Kidney epithelial cell (primary cell): ENCODE data around the gene MACROD2. TPM values are rescaled to one million over a fixed set of nuclear protein-coding genes. Genes with fewer than 3 reads are reported as not detected.

ENCODE experiments used
- DNase-seq: peaks from one replicate; pipeline ENCODE4 v3.0.0-alpha.2; 2010; ENCODE audit warnings: low read depth
- H3K27me3 ChIP-seq: 2 replicates; pipeline ENCODE4 v1.6.0; 2011; ENCODE audit warnings: low read length; ENCODE audit not compliant: control insufficient read depth, insufficient read depth
- H3K36me3 ChIP-seq: 2 replicates; pipeline ENCODE4 v1.5.1; 2011; ENCODE audit warnings: low read length; ENCODE audit not compliant: control insufficient read depth, insufficient read depth
- H3K4me3 ChIP-seq: 2 replicates; pipeline ENCODE4 v1.5.1; 2011; ENCODE audit warnings: low read depth, mild to moderate bottlenecking, control low read depth, low read length
- CTCF ChIP-seq: IDR thresholded peaks from 2 replicates; pipeline ENCODE4 v1.5.1; 2011; ENCODE audit warnings: mild to moderate bottlenecking, moderate library complexity, low read length, control low read depth, inconsistent platforms; ENCODE audit not compliant: insufficient read depth, poor library complexity, severe bottlenecking
- total RNA-seq: library from RNA; depleted of rRNA; stranded (reverse); fragments of >200 nt; gene quantifications from 2 replicates; pipeline ENCODE4 v1.2.3, GENCODE V29; 2015

The MACROD2 gene
- total RNA-seq, 1 donor from 2014 or later: 0.79 TPM

GRCh38 chr20:14712302-14712739, 717.0 kb downstream of the MACROD2 start:
- peak; percentile 75 for DNase-seq
- H3K4me3 ChIP-seq: no peak overlapping the region
- H3K36me3 ChIP-seq: no peaks in the 10 kb centered on the region
- no peaks in the 10 kb centered on the region for H3K27me3 ChIP-seq
- TF ChIP-seq CTCF: no peak

- Histone ChIP-seq H3K27me3 (no peaks in the 10 kb centered on the region), H3K36me3 (no peaks in the 10 kb centered on the region), H3K4me3 (no peak overlapping the region)
- DNase-seq: no peak
- no peak for TF ChIP-seq CTCF
Observed at GRCh38 chr20:14715400-14715799, 720.1 kb downstream of the MACROD2 start.

GRCh38 chr20:14716351-14716801, 721.1 kb downstream of the MACROD2 start:
- Histone ChIP-seq H3K27me3 (no peaks in the 10 kb centered on the region), H3K36me3 (no peaks in the 10 kb centered on the region), H3K4me3 (no peak overlapping the region)
- no peak for DNase-seq
- no peak for TF ChIP-seq CTCF

- H3K36me3 ChIP-seq: no peaks in the 10 kb centered on the region
- no peak overlapping the region for H3K4me3 ChIP-seq
- no peaks in the 10 kb centered on the region for H3K27me3 ChIP-seq
- no peak for TF ChIP-seq CTCF
- no peak for DNase-seq
Observed at GRCh38 chr20:14717134-14717999, 722.1 kb downstream of the MACROD2 start.

- no peak for TF ChIP-seq CTCF
- no peaks in the 10 kb centered on the region for H3K27me3 ChIP-seq
- no peaks in the 10 kb centered on the region for H3K36me3 ChIP-seq
- no peak for DNase-seq
- H3K4me3 ChIP-seq: no peak overlapping the region
Observed at GRCh38 chr20:14720251-14720650, 724.9 kb downstream of the MACROD2 start.
